HG03565 (cell line): ENCODE results near the gene OR10W1.

Source experiments
- ATAC-seq: cut with Tn5 transposase; IDR thresholded peaks from one replicate; pipeline ENCODE4 v1.9.1; 2021; ENCODE audit warnings: mild to moderate bottlenecking, moderate library complexity; ENCODE audit not compliant: unreplicated experiment

Gene OR10W1

GRCh38 chr11:58268142-58268541, at the start of gene OR10W1:
OR10W1 (minus strand) TSS chr11:58268260; CDS start chr11:58267858, 402 bp downstream.
- ATAC-seq = no peak

DNA sequence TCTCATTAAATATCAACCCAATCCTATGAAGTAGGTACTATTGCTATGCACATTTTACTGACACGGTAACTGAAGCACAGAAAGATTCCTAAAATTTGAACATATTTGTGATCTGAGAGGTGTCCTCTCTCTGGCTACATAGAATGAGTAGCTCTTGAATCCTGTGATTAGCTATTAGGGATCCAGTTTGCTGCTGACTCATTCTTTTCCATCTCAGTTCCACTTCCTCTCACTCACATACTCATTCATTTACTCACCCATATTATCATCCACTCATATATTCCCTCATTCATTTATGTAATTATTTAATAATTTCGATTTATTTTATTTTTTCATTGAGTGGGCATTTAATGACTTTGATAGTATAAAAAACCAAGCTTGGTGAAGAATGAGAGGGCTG, 48.1 kb upstream of the OR10W1 start:
- ATAC-seq = no peak

DNA sequence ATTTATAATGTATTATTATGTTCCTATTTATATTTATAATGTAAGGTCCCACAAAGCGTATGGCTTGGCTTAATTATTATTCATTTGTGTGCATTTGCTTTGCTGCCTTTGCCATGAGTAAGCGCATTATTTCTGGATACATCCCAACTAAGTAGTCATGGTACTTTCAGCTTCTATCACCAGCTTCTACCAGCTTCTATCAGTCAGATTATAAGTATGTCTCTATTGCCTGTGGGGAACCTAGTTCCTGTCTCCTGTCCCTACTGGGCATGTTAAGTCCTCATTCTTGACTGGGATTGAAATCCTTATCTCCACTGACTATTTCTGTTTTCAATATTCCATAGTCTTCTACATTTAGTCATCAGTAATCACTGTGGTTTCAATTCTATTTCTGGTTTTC, 33.5 kb upstream of the OR10W1 start:
- ATAC-seq = no peak

- ATAC-seq = no peak
Measured at GRCh38 chr11:58292017-58292416, 24.0 kb upstream of the OR10W1 start.

DNA sequence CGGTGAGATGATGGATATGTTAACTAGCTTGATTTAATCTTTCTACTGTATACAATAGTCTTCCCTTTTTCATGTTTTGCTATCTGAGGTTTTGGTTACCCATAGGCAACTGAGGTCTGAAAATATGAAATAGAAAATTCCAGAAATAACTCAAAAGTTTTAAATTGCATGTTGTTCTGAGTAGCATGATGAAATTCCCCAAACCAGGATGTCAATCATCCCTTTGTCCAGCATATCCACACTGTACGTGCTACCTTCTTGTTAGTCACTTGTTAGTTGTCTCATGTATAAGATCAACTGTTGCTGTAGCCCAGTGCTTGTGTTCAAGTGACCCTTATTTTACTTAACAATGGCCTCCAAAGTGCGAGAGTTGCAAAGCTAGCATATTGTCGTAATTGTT, 21.2 kb upstream of the OR10W1 start:
- no peak for ATAC-seq

- peak; percentile 93 for ATAC-seq
Measured at GRCh38 chr11:58286249-58286648, 18.2 kb upstream of the OR10W1 start.

GRCh38 chr11:58285483-58286040, 17.5 kb upstream of the OR10W1 start:
- no peak for ATAC-seq

DNA sequence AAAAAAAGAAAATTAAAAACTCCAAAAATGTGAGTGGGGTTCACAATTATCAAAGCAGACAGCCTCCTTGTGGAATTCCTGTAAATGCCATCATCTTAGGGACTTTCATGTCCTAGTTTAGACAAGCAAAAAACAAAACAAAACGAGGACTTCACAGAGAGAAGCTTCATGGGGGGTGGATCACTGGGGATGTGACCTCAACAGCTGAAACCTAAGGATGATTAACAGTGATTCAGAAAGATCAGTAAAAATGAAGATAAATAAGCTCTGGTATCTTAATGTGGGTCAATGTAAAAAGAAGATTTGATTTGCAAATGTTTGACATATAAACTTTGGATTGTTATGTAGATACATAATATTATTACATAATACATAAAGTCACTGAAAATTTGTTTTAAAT, 8.1 kb upstream of the OR10W1 start:
- ATAC-seq = no peak

DNA sequence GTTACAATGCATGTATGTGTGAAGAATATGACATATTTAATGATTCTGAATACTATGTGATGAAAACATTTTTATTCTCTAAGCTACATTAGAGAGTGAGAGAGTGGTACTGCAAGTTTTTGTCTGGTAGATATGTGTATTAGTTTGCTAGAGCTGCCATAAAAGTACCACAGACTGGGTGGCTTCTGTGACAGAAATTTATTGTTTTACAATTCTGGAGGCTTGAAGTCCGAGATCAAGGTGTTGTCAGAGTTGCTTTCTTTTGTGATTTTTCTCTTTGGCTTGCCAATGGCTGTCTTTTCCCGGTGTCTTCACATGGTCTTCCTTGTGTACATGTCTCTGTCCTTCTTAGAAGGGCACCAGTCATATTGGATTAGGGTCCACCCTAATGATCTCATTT, 6.9 kb upstream of the OR10W1 start:
- ATAC-seq = no peak

DNA sequence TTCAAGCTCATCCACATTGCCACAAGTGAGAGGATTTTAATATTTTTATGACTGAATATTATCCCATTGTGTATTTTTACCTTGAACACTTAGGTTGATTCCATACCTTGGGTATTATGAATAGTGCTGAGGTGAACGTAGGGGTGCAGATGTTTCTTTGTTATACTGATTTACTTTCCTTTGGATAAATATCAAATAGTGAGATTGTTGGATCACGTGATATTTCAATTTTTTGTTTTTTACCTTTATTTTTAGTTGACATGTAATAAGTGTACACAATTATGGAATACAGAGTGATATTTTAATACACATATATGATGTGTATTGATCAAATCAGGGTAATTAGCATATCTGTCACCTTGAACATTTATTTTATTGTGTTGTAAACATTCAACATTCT, 8.1 kb downstream of the OR10W1 start:
- ATAC-seq = no peak

DNA sequence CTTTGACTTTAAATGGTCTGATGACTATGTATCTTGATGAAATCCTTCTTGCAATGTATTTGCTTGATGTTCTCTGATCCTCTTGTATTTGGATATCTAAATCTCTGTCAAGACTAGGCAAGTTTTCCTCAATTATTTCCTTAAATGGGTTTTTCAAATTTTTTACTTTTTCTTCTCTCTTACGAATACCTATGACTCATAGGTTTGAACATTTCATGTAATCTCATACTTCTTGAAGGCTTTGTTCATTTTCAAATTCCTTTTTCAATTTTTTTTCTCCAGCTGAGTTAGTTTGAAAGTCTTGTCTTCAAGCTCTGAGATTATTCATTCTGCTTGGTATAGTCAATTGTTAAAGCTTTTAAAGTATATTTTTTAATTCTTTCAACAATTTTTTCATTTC, 13.1 kb downstream of the OR10W1 start:
- ATAC-seq = no peak

- no peak for ATAC-seq
Measured at GRCh38 chr11:58243954-58244353, 24.1 kb downstream of the OR10W1 start.

DNA sequence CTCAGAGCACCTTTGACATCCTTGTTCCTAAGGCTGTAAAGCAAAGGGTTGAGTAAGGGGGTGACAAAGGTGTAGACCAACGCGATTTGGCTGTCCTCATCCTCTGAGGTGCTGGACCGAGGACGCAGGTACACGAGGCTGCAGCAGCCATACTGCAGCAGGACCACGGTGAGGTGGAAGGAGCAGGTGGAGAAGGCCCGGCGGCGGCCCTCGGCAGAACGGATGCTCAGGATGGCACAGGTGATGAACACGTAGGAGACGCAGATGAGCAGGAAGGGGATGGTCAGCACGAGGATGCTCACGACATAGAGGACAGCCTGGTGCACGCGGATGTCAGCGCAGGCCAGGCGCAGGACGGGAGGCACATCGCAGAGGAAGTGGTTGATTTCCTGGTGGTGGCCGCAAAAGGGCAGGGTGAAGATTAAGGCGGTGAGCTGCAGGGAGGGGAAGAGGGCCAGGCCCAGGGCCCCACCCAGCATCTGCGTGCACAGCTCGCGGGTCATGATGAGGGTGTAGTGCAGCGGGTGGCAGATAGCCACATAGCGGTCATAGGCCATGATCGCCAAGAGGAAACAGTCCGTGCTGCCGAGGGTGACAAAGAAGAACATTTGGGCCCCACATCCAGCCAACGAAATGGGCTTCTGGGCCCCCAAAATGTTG, 40.0 kb downstream of the OR10W1 start:
- ATAC-seq = no peak

DNA sequence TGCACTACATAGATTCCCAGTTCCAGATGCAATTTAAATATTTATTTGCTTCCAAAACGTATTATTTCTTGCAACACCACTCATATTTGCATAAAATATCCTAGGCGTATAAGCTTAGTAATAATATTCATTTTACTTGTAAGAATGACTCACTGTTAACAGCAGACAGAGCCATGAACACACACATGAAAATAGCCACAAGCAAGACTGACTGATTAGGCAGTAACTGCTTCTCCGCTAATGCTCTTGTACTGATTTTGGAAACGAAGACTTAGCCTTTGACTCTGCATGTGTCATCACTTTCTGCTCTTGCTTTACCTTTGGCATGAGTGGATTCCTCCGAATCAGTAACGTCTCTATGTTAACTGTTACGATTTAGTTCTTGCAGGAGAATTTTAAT, 45.3 kb downstream of the OR10W1 start:
- no peak for ATAC-seq
